ENCODE data around the gene SVOPL. TPM values are rescaled to one million over a fixed set of nuclear protein-coding genes. Genes with fewer than 3 reads are reported as not detected.

SVOPL gene
- total RNA-seq, 1 donor from 2014 or later = under 0.01 TPM

- no peak for TF ChIP-seq CTCF (IDR thresholded peaks at IDR 0.05; ENCODE audit: insufficient read depth, low read length, severe bottlenecking)
- no peaks in the 10 kb centered on the region for H3K27me3 ChIP-seq (ENCODE audit: control insufficient read depth, insufficient read depth, low read length)
- FAIRE-seq = no peak
- H3K36me3 ChIP-seq (ENCODE audit: control insufficient read depth, insufficient read depth, low read length) = no peaks in the 10 kb centered on the region
- DNase-seq (ENCODE audit: low read depth) = peak; percentile 2
- no peak overlapping the region for H3K4me3 ChIP-seq (ENCODE audit: low read depth, low read length)
These were observed 105.7 kb downstream of the SVOPL start for GRCh38 chr7:138595454-138595853.

DNA sequence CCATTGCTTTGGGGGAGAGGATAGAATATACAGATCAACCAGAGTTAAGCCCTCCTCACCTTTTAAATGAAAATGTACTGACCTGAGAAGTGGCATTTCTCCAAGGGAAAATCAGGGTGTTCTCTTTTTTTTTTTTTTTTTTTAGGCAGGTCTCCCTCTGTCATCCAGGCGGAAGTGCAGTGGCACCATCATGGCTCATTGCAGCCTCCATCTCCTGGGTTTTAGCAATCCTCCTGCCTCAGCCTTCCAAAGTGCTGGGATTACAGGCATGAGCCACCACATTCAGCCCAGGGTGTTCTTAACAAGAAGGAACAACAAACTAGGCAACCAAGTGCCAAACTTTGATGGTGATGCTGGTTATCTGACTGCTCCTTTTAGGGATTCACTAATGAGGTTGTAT is 111.0 kb downstream of the SVOPL start:
- FAIRE-seq (no peak), DNase-seq (ENCODE audit: low read depth) (no peak)
- Histone ChIP-seq H3K36me3 (ENCODE audit: control insufficient read depth, insufficient read depth, low read length) (no peaks in the 10 kb centered on the region), H3K4me3 (ENCODE audit: low read depth, low read length) (no peak overlapping the region), H3K27me3 (ENCODE audit: control insufficient read depth, insufficient read depth, low read length) (no peaks in the 10 kb centered on the region)
- no peak for TF ChIP-seq CTCF (IDR thresholded peaks at IDR 0.05; ENCODE audit: insufficient read depth, low read length, severe bottlenecking)

- FAIRE-seq = no peak
- Histone ChIP-seq H3K4me3 (ENCODE audit: low read depth, low read length) (no peak overlapping the region), H3K36me3 (ENCODE audit: control insufficient read depth, insufficient read depth, low read length) (no peaks in the 10 kb centered on the region), H3K27me3 (ENCODE audit: control insufficient read depth, insufficient read depth, low read length) (no peaks in the 10 kb centered on the region)
- no peak for TF ChIP-seq CTCF (IDR thresholded peaks at IDR 0.05; ENCODE audit: insufficient read depth, low read length, severe bottlenecking)
- no peak for DNase-seq (ENCODE audit: low read depth)
These were observed 112.2 kb downstream of the SVOPL start for GRCh38 chr7:138588986-138589385.

DNA sequence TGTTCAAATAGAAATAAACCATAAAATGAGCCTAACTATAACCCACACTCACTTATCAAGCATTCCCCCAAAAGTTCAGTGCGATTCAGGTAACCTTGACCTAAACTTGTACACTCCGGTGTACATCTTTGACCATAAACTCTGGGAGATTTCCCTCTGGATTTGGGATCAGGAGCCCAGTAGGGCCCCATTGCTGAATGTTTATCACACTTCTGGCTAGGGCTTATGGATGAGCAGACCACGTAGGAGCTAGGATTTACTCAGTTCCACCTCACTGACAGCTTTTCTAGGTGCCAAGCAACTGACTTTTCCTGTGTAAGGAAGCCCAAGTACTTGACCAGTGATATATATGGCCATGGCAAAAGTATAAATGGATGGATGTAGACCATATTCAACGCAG is 113.7 kb downstream of the SVOPL start:
- Histone ChIP-seq H3K27me3 (ENCODE audit: control insufficient read depth, insufficient read depth, low read length) (no peaks in the 10 kb centered on the region), H3K36me3 (ENCODE audit: control insufficient read depth, insufficient read depth, low read length) (no peaks in the 10 kb centered on the region), H3K4me3 (ENCODE audit: low read depth, low read length) (no peak overlapping the region)
- DNase-seq (ENCODE audit: low read depth) = no peak
- TF ChIP-seq CTCF (IDR thresholded peaks at IDR 0.05; ENCODE audit: insufficient read depth, low read length, severe bottlenecking) = no peak
- no peak for FAIRE-seq

- Histone ChIP-seq H3K27me3 (ENCODE audit: control insufficient read depth, insufficient read depth, low read length) (no peaks in the 10 kb centered on the region), H3K4me3 (ENCODE audit: low read depth, low read length) (no peak overlapping the region), H3K36me3 (ENCODE audit: control insufficient read depth, insufficient read depth, low read length) (no peaks in the 10 kb centered on the region)
- FAIRE-seq (no peak), DNase-seq (ENCODE audit: low read depth) (no peak)
- no peak for TF ChIP-seq CTCF (IDR thresholded peaks at IDR 0.05; ENCODE audit: insufficient read depth, low read length, severe bottlenecking)
These were observed 115.7 kb downstream of the SVOPL start for GRCh38 chr7:138585283-138585993.

DNA sequence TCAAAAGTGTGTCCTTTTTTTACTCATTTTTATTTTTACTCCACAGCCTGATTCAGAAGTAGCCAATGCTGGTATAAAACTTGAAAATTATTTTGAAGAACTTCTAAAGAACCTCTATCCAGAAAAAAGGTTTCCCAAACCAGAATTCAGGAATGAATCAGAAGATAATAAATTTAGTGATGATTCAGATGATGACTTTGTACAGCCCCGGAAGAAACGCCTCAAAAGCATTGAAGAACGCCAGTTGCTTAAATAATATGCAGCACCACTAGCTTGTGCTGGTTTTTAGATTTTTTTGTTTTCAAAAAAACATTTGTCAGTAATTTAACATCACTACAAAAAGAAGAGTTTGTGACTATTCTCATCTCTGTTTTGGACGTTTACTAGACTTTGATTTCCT is 116.5 kb downstream of the SVOPL start:
- FAIRE-seq (no peak), DNase-seq (ENCODE audit: low read depth) (no peak)
- Histone ChIP-seq H3K4me3 (ENCODE audit: low read depth, low read length) (no peak overlapping the region), H3K27me3 (ENCODE audit: control insufficient read depth, insufficient read depth, low read length) (no peaks in the 10 kb centered on the region), H3K36me3 (ENCODE audit: control insufficient read depth, insufficient read depth, low read length) (peaks cover 1% of the 10 kb centered on the region)
- TF ChIP-seq CTCF (IDR thresholded peaks at IDR 0.05; ENCODE audit: insufficient read depth, low read length, severe bottlenecking) = no peak
